Vagina (tissue), 2 donors: ENCODE results near the gene GPANK1. TPM values are rescaled to one million over a fixed set of nuclear protein-coding genes. Genes with fewer than 3 reads are reported as not detected.
A peak's percentile ranks its signal among the peaks of the same experiment; 100 is the strongest.

Experiments
- DNase-seq, 2 donors: peaks; one replicate each; pipeline ENCODE4 v3.0.0-alpha.2; 2017; ENCODE audit errors: extremely low spot score in 2 of 2
- H3K27ac ChIP-seq: fragments of 200-600 bp; sonication (generic); one replicate; pipeline ENCODE4 v1.5.1; 2019
- H3K27me3 ChIP-seq: fragments of 200-600 bp; sonication (generic); one replicate; pipeline ENCODE4 v1.5.1; 2019
- H3K36me3 ChIP-seq, 2 donors: fragments of 200-600 bp; sonication (generic); one replicate each; pipeline ENCODE4 v1.5.1; 2017 to 2019
- H3K4me1 ChIP-seq: fragments of 200-600 bp; sonication (generic); one replicate; pipeline ENCODE4 v1.5.1; 2019
- H3K4me3 ChIP-seq, 2 donors: fragments of 200-600 bp; sonication (generic); 1 replicate in 1 of 2; 2 replicates in 1 of 2; pipeline ENCODE4 v1.5.1; 2016 to 2019
- H3K9me3 ChIP-seq: fragments of 200-600 bp; sonication (generic); one replicate; pipeline ENCODE4 v1.5.1; 2019
- POLR2A ChIP-seq, 2 donors: fragments of 450-650 bp; IDR thresholded peaks; one replicate each; pipeline ENCODE4 v1.6.1; 2017; ENCODE audit warnings: antibody characterized with exemption in 2 of 2, mild to moderate bottlenecking in 2 of 2, moderate library complexity in 2 of 2
- POLR2AphosphoS5 ChIP-seq, 2 donors: sonication (generic); formaldehyde crosslinking; IDR thresholded peaks; one replicate each; pipeline ENCODE4 v1.9.0; 2017; ENCODE audit warnings: antibody characterized with exemption in 2 of 2, mild to moderate bottlenecking in 2 of 2, low read depth in 1 of 2; ENCODE audit not compliant: insufficient read depth in 1 of 2
- intact Hi-C: fragments of 100-400 bp; cut with DNase I; formaldehyde crosslinking; loops from one replicate; pipeline ENCODE4 v1.15.1; 2023
- total RNA-seq: library from RNA; depleted of rRNA; stranded (reverse); fragments of >200 nt; gene quantifications from one replicate; pipeline ENCODE4 v1.2.3, GENCODE V29; 2016
- TF ChIP-seq, protein P1 (sequence below), 3 experiments: fragments of 450-650 bp in 2 of 3; fragments of 200-600 bp in 1 of 3; sonication (generic) in 1 of 3; IDR thresholded peaks; one replicate each; pipeline ENCODE4 v1.5.1; 2017 to 2019; ENCODE audit warnings: antibody characterized with exemption in 3 of 3, mild to moderate bottlenecking in 2 of 3, moderate library complexity in 2 of 3

Gene GPANK1
- total RNA-seq, 1 donor from 2014 or later = 16.9 TPM

DNA sequence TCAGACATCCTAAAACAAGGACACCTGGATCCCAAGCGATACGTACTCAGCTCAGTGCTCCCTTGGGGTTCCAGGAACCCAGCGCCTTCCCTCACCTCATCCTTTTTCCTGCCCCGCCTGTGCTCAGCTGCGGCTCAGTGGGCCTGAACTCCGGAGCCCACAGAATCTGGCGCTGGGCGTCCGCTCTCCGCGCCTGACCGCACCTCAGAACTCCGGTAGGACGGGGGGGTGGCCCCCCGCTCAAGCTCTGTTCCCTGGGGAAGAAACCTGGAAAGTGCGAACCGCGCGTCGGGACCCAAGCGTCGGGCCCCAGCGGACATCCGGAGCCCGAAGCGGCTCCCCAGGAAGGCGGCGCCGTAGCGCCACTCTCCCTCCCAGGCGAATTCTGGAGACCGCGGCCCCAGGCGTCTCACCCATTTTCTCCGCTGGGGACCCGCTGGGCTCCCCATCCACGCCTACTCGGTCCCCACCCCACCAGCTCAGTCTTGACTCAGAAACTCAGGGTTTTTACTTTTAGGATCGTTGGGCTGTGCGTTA lies 16.4 kb upstream of the GPANK1 start:
- intact Hi-C loops = loop anchor here (5.0 to 10.0 kb wide), 2 partner anchors 54 to 151 kb away; partner anchors contain the start of gene CLIC1
- H3K27me3 ChIP-seq = no peaks in the 10 kb centered on the region
- no peaks in the 10 kb centered on the region for H3K9me3 ChIP-seq
- peak overlapping the region; percentile 55 to 59 for H3K4me3 ChIP-seq
- peak overlapping the region; percentile 92 for H3K27ac ChIP-seq
- peaks cover 25% of the 10 kb centered on the region for H3K4me1 ChIP-seq
- TF ChIP-seq, protein P1, sequence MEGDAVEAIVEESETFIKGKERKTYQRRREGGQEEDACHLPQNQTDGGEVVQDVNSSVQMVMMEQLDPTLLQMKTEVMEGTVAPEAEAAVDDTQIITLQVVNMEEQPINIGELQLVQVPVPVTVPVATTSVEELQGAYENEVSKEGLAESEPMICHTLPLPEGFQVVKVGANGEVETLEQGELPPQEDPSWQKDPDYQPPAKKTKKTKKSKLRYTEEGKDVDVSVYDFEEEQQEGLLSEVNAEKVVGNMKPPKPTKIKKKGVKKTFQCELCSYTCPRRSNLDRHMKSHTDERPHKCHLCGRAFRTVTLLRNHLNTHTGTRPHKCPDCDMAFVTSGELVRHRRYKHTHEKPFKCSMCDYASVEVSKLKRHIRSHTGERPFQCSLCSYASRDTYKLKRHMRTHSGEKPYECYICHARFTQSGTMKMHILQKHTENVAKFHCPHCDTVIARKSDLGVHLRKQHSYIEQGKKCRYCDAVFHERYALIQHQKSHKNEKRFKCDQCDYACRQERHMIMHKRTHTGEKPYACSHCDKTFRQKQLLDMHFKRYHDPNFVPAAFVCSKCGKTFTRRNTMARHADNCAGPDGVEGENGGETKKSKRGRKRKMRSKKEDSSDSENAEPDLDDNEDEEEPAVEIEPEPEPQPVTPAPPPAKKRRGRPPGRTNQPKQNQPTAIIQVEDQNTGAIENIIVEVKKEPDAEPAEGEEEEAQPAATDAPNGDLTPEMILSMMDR (IDR thresholded peaks at IDR 0.05) = peak in 1 of 3 experiments; percentile 12
- TF ChIP-seq POLR2AphosphoS5 (IDR thresholded peaks at IDR 0.05; ENCODE audit: insufficient read depth in 1 of 2, low read depth in 1 of 2) = peak; percentile 4 to 59
- TF ChIP-seq POLR2A (IDR thresholded peaks at IDR 0.05) = no peak
- no peaks in the 10 kb centered on the region for H3K36me3 ChIP-seq
- DNase-seq = no peak

DNA sequence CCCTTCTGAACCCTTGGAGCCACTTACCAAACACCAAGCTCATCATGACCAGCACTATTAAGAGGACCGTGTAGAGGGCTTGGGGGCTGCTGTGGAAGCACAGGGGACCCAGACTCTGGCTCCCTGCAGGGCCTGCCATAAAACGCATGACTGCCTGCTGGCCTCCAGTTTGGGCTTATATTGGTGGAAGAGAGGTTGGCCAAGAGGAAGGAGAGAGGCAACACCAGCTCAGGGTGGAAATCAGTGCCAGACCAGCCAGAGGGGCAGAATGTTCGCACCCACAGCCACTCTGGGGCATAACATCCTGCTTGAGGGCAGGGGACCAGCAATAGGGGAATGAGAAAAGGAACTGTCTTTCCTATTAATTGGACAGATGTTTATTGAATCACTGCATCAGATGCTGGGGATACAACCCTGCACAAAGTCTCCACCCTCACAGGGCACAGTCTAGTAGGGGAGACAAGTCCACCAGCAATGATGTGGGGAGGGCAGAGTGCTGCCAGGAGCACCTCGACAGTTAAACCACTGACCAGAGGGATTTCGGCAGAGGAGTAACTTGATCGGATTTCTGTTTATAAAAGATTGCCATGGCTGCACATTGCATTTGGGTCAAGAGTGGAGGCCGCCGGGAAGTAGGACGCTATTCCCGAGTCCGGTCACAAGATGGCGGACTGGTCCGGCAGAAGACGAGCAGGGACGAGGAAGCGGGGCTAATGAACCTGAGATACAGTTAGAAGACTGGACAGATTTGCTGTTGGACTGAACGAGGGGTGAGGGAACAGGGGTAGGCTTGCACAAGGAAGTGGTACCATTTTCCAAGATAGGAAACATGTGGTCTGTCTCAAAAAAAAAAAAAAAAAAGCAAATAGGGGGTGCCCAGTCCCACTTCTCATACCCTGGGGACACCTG lies 15.7 kb upstream of the GPANK1 start, which contains the start of gene LY6G5C:
LY6G5C (minus strand) TSS at position 842 of the 909 bp plus-strand sequence; CDS start at position 148, 694 bp downstream.
- Histone ChIP-seq H3K27me3 (no peaks in the 10 kb centered on the region), H3K36me3 (no peaks in the 10 kb centered on the region), H3K4me3 (peak within 1 kb of the TSS; percentile 55 to 59), H3K4me1 (peaks cover 25% of the 10 kb centered on the region), H3K9me3 (no peaks in the 10 kb centered on the region), H3K27ac (peak within 1 kb of the TSS; percentile 92)
- DNase-seq = peak in 1 of 2 donors; percentile 96
- TF ChIP-seq, protein P1 (IDR thresholded peaks at IDR 0.05) = peak; percentile 50 to 69 (median 69)
- TF ChIP-seq POLR2A (IDR thresholded peaks at IDR 0.05) (no peak), POLR2AphosphoS5 (IDR thresholded peaks at IDR 0.05; ENCODE audit: insufficient read depth in 1 of 2, low read depth in 1 of 2) (peak; percentile 60 to 61)
- intact Hi-C loops = loop anchor here (5.0 to 10.0 kb wide), 2 partner anchors 54 to 152 kb away; partner anchors contain the start of gene CLIC1

DNA sequence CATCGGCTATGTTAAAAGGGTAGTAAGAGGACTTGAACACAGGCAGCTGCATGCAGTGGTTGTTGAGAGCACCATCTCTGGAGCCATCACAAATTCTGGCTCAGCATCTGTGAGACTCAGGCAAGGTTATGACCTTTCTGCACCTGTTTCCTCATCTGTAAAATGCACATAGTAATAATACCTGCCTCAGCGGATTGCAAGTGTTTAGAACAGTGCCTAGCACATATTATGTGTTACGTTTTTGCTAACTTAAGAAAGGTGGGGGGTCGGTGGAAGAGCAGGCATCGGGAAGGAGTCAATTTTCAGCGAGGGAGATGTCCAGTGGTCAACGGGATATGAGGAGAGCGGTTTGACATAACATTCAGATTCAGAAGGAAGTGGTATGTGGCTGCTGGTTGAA lies 13.2 kb upstream of the GPANK1 start:
- Histone ChIP-seq H3K36me3 (peaks cover 0 to 5% of the 10 kb centered on the region in 2 donors), H3K27ac (no peak overlapping the region), H3K4me3 (no peak overlapping the region), H3K4me1 (peaks cover 19% of the 10 kb centered on the region), H3K9me3 (no peaks in the 10 kb centered on the region), H3K27me3 (no peaks in the 10 kb centered on the region)
- TF ChIP-seq, protein P1 (IDR thresholded peaks at IDR 0.05) = no peak
- TF ChIP-seq POLR2A (IDR thresholded peaks at IDR 0.05) (no peak), POLR2AphosphoS5 (IDR thresholded peaks at IDR 0.05; ENCODE audit: insufficient read depth in 1 of 2, low read depth in 1 of 2) (no peak)
- intact Hi-C loops = loop anchor here (10.0 kb wide), 1 partner anchor 277 kb away; the partner anchor contains the start of genes NELFE and SKIC2
- DNase-seq = no peak

DNA sequence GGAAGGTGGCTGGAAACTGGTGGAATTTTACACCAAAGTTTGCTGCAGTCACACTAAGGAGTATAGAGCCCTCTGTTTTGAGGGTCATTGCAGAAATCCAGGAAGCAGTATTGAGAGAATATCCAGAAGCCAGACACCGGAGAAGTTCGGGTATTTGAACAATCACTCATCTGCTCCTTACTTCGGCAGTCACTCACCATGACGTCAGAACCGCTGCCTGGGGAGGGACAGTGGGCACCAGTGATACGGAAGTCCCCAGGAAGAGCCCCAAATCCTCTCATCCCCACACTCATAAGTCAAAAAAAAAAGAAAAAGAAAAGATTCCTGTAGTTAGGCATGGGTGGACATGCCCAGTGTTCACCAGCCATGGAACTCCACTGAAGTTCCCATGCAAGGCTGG lies 12.1 kb upstream of the GPANK1 start:
- DNase-seq = no peak
- TF ChIP-seq POLR2AphosphoS5 (IDR thresholded peaks at IDR 0.05; ENCODE audit: insufficient read depth in 1 of 2, low read depth in 1 of 2) = no peak
- TF ChIP-seq POLR2A (IDR thresholded peaks at IDR 0.05) = no peak
- TF ChIP-seq, protein P1 (IDR thresholded peaks at IDR 0.05) = no peak
- intact Hi-C loops = loop anchor here (10.0 kb wide), 1 partner anchor 278 kb away; the partner anchor contains the start of genes NELFE and SKIC2
- H3K27me3 ChIP-seq = no peaks in the 10 kb centered on the region
- H3K36me3 ChIP-seq = peaks cover 3 to 16% of the 10 kb centered on the region in 2 donors
- no peaks in the 10 kb centered on the region for H3K9me3 ChIP-seq
- peaks cover 15% of the 10 kb centered on the region for H3K4me1 ChIP-seq
- H3K27ac ChIP-seq = no peak overlapping the region
- H3K4me3 ChIP-seq = no peak overlapping the region
